HepG2 (cell line): ENCODE data around the gene ZNF25. TPM values are rescaled to one million over a fixed set of nuclear protein-coding genes. Genes with fewer than 3 reads are reported as not detected.
A peak's percentile ranks its signal among the peaks of the same experiment; 100 is the strongest.

ENCODE experiments used
- ARID3A ChIP-seq: IDR thresholded peaks from 2 replicates; pipeline ENCODE4 v1.6.1; 2012; ENCODE audit warnings: low read depth, low read length, improper control_type of control experiment
- BRD4 ChIP-seq: sonication (generic); formaldehyde crosslinking; IDR thresholded peaks from 2 replicates; pipeline ENCODE4 v1.4.0; 2020; ENCODE audit warnings: missing genetic modification reagents
- FOXC1 ChIP-seq: sonication (generic); formaldehyde crosslinking; IDR thresholded peaks from 2 replicates; pipeline ENCODE4 v1.8.0; 2022; ENCODE audit warnings: mild to moderate bottlenecking, missing genetic modification reagents, borderline replicate concordance
- GRHL1 ChIP-seq: sonication (generic); formaldehyde crosslinking; conservative IDR thresholded peaks from 2 replicates; pipeline ENCODE4 v1.8.0; 2022; ENCODE audit warnings: missing genetic modification reagents
- HDAC2 ChIP-seq: sonication (generic); formaldehyde crosslinking; IDR thresholded peaks from 2 replicates; pipeline ENCODE4 v1.4.0; 2020; ENCODE audit warnings: missing genetic modification reagents
- HOMEZ ChIP-seq: IDR thresholded peaks from 2 replicates; pipeline ENCODE4 v1.6.1; 2016; ENCODE audit warnings: low read depth
- IRF2 ChIP-seq: IDR thresholded peaks from 2 replicates; pipeline ENCODE4 v1.6.1; 2018; ENCODE audit warnings: missing genetic modification reagents, missing compliant biosample characterization
- KLF6 ChIP-seq: IDR thresholded peaks from 2 replicates; pipeline ENCODE4 v1.8.0; 2016; ENCODE audit warnings: missing biosample characterization, missing genetic modification reagents
- MNT ChIP-seq: fragments of 450-650 bp; IDR thresholded peaks from 2 replicates; pipeline ENCODE4 v1.6.1; 2016
- MXD4 ChIP-seq: IDR thresholded peaks from 2 replicates; pipeline ENCODE4 v1.6.1; 2016; ENCODE audit warnings: mild to moderate bottlenecking, missing biosample characterization, missing genetic modification reagents
- SMAD9 ChIP-seq: sonication (generic); formaldehyde crosslinking; IDR thresholded peaks from 2 replicates; pipeline ENCODE4 v1.5.1; 2020; ENCODE audit warnings: mild to moderate bottlenecking, missing genetic modification reagents
- ZFP36 ChIP-seq: fragments of 150-350 bp; IDR thresholded peaks from 2 replicates; pipeline ENCODE4 v1.6.1; 2018; ENCODE audit warnings: borderline replicate concordance, low read length, low read depth; ENCODE audit not compliant: partially characterized antibody
- ZMAT5 ChIP-seq: sonication (generic); formaldehyde crosslinking; IDR thresholded peaks from 2 replicates; pipeline ENCODE4 v1.5.0; 2020; ENCODE audit warnings: mild to moderate bottlenecking, low read depth, missing genetic modification reagents, borderline replicate concordance
- ZNF274 ChIP-seq: sonication (generic); formaldehyde crosslinking; IDR thresholded peaks from 2 replicates; pipeline ENCODE4 v1.5.1; 2020; ENCODE audit warnings: mild to moderate bottlenecking, missing genetic modification reagents
- ZNF292 ChIP-seq: sonication (generic); formaldehyde crosslinking; IDR thresholded peaks from 2 replicates; pipeline ENCODE4 v1.8.1; 2022; ENCODE audit warnings: mild to moderate bottlenecking, low read depth, missing genetic modification reagents, borderline replicate concordance
- ZNF547 ChIP-seq: sonication (generic); formaldehyde crosslinking; IDR thresholded peaks from 2 replicates; pipeline ENCODE4 v1.5.1; 2020; ENCODE audit warnings: mild to moderate bottlenecking, missing genetic modification reagents
- ZNF574 ChIP-seq: sonication (generic); formaldehyde crosslinking; IDR thresholded peaks from 2 replicates; pipeline ENCODE4 v1.4.0; 2020; ENCODE audit warnings: missing genetic modification reagents
- ZNF724P ChIP-seq: sonication (generic); formaldehyde crosslinking; IDR thresholded peaks from 2 replicates; pipeline ENCODE4 v1.8.0; 2022; ENCODE audit warnings: missing genetic modification reagents, borderline replicate concordance
- ZNF768 ChIP-seq: sonication (generic); formaldehyde crosslinking; IDR thresholded peaks from 2 replicates; pipeline ENCODE4 v1.4.0; 2020; ENCODE audit warnings: missing genetic modification reagents
- polyA plus RNA-seq, 8 experiments: library from polyadenylated mRNA; depleted of rRNA in 3 of 8; stranded (reverse) in 7 of 8; unstranded in 1 of 8; fragments of >200 nt; fragmentation: Illumina TruSeq in 4 of 8; extraction: Trizol in 4 of 8; gene quantifications; 2 replicates each; pipeline versions ENCODE4 v1.2.1 to v1.2.3, GENCODE V29; 2011 to 2016; ENCODE audit warnings: low read depth in 4 of 8, missing spikeins in 1 of 8, mixed read lengths in 1 of 8; ENCODE audit not compliant: insufficient read depth in 1 of 8
- total RNA-seq, 5 experiments: library from RNA; depleted of rRNA; stranded (reverse); fragments of >200 nt; fragmentation: Illumina TruSeq; extraction: Trizol; gene quantifications; 2 replicates each; pipeline ENCODE4 v1.2.3, GENCODE V29; 2016; ENCODE audit warnings: low read depth in 1 of 5

Gene ZNF25
- total and polyA plus RNA-seq, 2 of the 13 experiments (the other 11 are each of a cell fraction or from before 2014, with no cell fraction given) = 1.4 to 1.5 TPM

- TF ChIP-seq MNT (no peak), KLF6 (peak; percentile 72), HDAC2 (CRISPR knock-in tag) (0 out of 2 replicates have a peak, but pooled peaks have one; percentile 5), BRD4 (peak; percentile 73; the same call in 1 of the 2 replicates), ZNF724P (CRISPR knock-in tag) (peak; percentile 59), ZNF768 (CRISPR knock-in tag) (peak; percentile 65; the same call in 1 of the 2 replicates), SMAD9 (CRISPR knock-in tag) (no peak), ZMAT5 (CRISPR knock-in tag) (no peak), ARID3A (no peak), HOMEZ (CRISPR knock-in tag) (0 out of 2 replicates have a peak, but pooled peaks have one; percentile 26), ZNF274 (CRISPR knock-in tag) (no peak; the same call in 1 of the 2 replicates), ZFP36 (no peak), MXD4 (peak; percentile 63; the same call in 1 of the 2 replicates), FOXC1 (CRISPR knock-in tag) (peak; percentile 25; the same call in 1 of the 2 replicates), ZNF547 (peak; percentile 77), IRF2 (peak; percentile 93), ZNF292 (CRISPR knock-in tag) (0 out of 2 replicates have a peak, but pooled peaks have one; percentile 26), GRHL1 (CRISPR knock-in tag) (no peak), ZNF574 (CRISPR knock-in tag) (peak; percentile 81)
These were observed at the start of gene ZNF25 (continued) for GRCh38 chr10:37976091-37976879.
